HG03521 (cell line): ENCODE measurements around the gene SCMH1.

Source experiments
- ATAC-seq: cut with Tn5 transposase; IDR thresholded peaks from one replicate; pipeline ENCODE4 v1.9.1; 2021; ENCODE audit warnings: mild to moderate bottlenecking, moderate library complexity; ENCODE audit not compliant: unreplicated experiment

The SCMH1 gene

GRCh38 chr1:41013024-41013423 lies 229.1 kb downstream of the SCMH1 start:
- no peak for ATAC-seq

DNA sequence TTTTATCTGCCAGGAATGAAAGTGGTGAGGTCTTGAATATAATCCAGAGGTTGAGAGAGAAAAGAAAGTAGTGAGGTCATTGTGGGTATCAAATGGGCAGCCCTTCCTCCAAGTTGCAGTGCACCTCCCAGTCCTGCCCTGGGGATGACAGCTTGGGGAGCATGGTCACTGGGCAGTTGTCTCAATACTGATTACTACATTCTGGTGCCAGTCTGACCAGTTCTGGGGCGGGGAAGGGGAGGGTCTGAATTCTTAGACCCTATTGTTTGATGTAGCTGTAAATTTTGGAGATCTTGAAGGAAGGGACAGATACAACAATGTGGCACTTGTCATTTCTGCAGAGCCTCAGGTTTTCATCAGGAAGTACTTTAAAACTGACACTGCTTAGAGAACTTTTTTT lies 231.8 kb downstream of the SCMH1 start:
- ATAC-seq = no peak

DNA sequence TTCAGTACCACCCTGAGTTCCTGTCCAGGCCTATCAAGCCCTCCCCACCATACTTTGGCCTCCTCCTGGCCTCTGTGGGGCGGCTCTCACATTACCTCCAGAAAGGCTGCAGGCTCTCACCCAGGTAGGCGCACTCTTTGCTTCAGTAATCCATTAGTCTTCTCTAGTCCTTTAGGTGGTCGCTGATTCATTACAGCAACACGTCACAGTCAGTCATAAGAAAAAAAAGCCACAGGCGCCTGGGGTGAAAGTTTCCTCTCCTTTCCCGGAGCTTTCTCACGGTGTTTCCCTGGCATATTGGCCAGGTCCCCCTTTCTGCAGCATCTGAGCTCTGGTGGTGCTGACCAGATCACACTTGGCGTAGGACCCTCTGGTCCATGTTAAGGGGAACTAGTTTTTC lies 232.6 kb downstream of the SCMH1 start:
- no peak for ATAC-seq

GRCh38 chr1:41006942-41007865 lies 234.9 kb downstream of the SCMH1 start:
- ATAC-seq = no peak

GRCh38 chr1:41005876-41006275 lies 236.2 kb downstream of the SCMH1 start:
- ATAC-seq = no peak

DNA sequence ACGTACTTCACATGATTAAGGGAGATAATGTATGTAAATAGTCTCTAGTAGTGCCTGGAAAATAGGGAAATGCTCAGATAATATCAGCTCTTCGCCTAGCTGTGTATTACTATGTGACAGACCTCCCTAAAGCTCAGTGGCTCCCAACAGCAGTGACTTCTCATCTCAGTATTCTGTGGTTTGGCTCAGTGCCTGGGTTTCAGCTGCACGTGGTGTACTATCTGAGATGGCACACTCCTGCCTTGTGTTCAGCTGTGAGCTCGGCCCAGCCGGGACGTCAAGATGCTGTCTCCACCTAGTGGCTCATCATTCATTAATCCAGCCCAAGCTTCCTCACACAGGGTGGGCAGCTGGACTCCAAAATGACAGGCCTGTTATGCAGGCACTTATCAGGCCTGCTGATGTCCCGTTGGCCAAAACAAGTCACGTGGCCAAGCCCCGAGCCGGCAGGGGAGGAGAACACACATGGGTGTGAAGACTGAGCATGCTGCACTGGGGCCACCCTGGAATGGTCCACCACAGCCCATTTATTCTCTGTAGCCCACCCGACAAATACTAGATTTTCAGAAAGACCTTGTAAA lies 238.4 kb downstream of the SCMH1 start:
- peak; percentile 94 for ATAC-seq

- ATAC-seq = no peak
These were observed 238.9 kb downstream of the SCMH1 start for GRCh38 chr1:41003127-41003639.

- no peak for ATAC-seq
These were observed 243.4 kb downstream of the SCMH1 start for GRCh38 chr1:40998668-40999067.

GRCh38 chr1:40997096-40997495 lies 245.0 kb downstream of the SCMH1 start:
- no peak for ATAC-seq

DNA sequence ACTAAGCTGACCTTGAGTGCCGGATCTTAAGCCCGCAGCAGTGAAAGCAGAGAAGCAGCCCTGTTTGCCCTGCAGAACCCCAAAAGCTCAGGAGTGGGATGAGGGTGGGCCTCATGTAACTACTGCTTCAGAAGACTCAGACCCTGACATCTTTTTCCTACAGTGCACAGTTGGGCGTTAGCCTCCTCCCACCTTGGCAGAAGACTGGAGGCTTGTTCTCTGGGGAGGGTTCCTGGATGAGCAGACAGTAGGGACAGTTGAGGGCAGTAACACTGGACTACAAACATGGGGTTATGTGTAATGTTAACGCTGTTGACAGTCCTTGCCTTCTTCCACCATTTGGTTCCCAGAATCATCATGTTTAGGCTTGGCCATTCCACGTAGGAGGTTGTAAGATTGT lies 253.0 kb downstream of the SCMH1 start:
- no peak for ATAC-seq

DNA sequence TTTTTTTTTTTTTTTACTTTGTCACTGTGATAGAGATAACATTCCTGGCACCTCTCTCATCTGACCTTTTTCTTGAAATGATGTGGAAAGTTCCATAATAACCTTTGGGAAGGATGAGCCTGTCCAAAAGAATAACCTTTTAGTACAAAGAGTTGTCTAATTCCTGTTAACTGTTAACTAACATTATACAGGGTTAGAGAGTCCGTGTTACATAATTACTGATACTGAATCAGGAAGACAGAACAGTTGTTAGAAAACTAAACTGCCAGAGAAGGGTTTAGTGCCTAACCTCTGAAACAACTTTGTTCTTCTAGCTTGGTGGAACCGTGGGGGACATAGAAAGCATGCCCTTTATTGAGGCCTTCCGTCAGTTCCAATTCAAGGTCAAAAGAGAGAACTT lies 253.8 kb downstream of the SCMH1 start:
- ATAC-seq = no peak

DNA sequence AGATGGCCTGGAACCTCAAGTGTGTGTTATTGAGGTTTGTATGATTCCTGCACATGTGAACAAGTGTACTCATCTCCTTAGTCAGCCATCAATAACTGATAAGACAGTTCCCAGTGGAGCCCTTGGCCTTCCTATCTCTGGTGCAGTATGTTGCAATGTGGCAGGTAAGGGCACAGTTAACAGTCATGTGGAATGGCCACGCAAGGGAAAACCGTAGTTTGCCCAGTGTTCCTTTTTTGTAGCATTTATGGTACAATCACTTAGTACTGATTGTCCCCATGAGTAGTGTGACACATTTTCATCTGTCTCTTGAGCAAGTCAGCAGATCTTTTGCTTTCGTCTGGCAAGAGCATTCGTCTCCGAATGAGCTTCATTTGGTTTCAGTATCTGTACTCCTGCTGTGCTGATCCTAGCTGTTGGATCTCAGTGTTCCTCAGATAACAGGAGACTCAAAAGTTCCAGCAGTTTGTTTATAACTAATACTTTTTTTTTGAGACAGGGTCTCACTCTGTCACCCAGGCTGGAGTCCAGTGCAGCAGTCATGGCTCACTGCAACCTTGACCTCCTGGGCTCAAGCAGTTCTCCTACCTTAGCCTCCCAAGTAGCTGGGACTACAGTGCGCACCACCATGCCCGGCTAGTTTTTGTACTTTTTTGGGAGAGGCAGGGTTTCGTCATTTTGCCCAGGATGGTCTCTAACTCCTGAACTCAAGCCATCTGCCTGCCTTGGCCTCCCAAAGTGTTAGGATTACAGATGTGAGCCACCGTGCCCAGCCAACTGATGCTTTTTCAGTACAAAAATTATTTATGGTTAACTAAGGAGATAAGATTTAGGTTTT lies 254.4 kb downstream of the SCMH1 start:
- no peak for ATAC-seq

GRCh38 chr1:40986956-40987355 lies 255.2 kb downstream of the SCMH1 start:
- no peak for ATAC-seq

DNA sequence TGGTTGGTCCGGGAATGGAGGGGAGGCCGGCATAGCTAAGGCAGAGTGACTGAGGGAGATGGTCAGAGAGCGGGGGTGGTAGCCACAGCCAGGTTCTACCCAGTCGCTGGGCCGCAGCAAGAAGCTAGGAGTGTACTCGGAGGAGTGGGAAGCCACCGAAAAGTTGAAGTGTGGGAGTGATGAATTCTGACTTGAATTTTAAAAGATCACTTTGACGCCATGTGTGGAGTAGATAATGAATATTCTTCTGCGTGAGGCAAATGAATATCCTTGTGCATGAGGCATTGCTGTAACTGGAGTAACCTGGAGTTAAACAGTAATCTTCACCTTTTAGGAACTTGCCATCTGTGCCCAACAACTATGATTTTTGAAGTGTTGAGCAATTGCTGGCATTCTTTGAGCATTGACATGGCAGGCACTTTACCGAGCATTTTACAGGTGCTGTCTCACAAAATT lies 255.8 kb downstream of the SCMH1 start:
- ATAC-seq = no peak

GRCh38 chr1:40985875-40986274 lies 256.2 kb downstream of the SCMH1 start:
- ATAC-seq = no peak

DNA sequence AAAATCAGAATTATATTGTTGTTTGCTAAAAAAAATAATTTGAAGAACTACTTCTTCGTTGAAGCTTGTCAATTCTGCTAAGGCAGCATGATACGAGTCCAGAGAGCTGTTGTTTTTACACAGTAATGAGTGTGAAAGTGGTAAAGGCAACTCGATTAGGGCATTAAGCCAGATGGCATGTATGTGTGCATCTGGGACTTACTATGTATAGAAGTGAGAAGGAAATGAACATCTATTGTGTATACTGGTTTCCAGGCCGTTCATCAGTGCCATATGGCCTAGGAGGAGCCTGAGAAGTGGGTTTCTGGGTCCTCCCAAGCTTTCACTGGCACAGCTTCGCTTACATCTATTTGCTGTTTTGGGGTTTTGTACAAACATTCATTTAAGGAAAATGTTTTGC lies 256.9 kb downstream of the SCMH1 start:
- ATAC-seq = no peak

GRCh38 chr1:40984531-40984930 lies 257.6 kb downstream of the SCMH1 start:
- no peak for ATAC-seq

GRCh38 chr1:40984066-40984465 lies 258.0 kb downstream of the SCMH1 start:
- ATAC-seq = no peak

DNA sequence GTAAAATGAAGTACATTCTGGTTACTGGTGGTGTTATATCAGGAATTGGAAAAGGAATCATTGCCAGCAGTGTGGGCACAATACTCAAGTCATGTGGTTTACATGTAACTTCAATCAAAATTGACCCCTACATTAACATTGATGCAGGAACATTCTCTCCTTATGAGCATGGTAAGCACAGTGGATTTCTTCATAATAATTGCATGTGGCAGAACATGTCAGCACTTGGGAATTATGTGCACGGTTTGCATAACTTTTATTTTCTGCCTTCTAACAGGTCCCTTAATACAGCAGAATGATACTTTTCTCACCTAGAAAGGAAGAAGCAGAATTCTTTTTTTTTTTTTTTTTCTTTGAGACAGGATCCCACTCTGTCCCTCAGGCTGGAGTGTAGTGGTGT lies 258.8 kb downstream of the SCMH1 start:
- no peak for ATAC-seq

- ATAC-seq = no peak
These were observed 259.4 kb downstream of the SCMH1 start for GRCh38 chr1:40982721-40983120.
